CD4-positive, alpha-beta T cell treated with Interleukin-1 beta for 1 hour (primary cell): ENCODE data around the gene CACNG1.

Experiments used
- DNase-seq, 2 donors: peaks; one replicate each; pipeline ENCODE4 v3.0.0-alpha.2; 2020 to 2022

Gene CACNG1

GRCh38 chr17:67044016-67044772 lies at the start of gene CACNG1:
Gene CACNG1 (plus strand): TSS chr17:67044554. CDS start chr17:67044661, 107 bp downstream.
- no peak for DNase-seq

GRCh38 chr17:66994930-66995535 lies 49.3 kb upstream of the CACNG1 start:
- no peak for DNase-seq

GRCh38 chr17:66995944-66996343 lies 48.4 kb upstream of the CACNG1 start:
- no peak for DNase-seq

DNA sequence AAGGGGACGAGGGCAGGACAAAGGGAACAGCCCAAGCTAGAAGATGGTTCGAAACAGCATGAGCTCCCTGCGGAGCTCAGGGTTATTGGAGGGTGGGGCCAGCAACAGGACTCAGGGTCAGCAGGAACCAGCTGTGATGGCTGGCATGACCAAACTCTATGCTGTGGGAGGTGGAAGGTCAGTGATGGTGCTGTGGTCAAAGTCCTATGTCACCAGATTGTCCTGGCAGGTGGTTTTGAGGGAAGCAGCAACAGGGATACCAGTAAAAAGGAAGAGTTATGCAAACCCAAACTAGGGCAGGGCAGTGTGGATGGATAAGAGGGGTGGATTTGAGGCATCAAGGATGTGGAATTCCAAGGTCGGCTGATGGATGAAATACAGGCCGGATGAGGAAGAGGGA lies 47.4 kb upstream of the CACNG1 start:
- no peak for DNase-seq

- DNase-seq, result no peak
Observed at GRCh38 chr17:67003231-67003630, 41.1 kb upstream of the CACNG1 start.

DNA sequence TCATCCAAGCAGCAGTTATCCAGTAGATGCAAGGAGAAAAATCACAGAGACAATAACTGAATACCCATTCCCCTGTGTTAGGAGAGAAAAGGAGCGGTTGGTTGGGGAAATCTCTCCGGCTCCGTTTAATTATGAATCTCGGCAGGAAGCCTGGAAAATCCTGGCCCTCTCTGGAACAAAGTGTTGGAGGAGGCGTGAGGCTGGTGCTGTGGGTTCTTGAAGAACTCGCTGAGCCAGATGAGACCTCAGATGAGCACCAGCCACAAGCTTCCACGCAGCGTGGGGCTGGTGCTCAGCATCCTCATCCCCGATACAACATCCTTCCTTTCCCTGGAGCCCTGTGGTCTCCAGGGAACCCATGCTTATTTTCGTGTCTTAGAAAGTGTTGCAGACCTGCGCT lies 40.2 kb upstream of the CACNG1 start:
- no peak for DNase-seq

DNA sequence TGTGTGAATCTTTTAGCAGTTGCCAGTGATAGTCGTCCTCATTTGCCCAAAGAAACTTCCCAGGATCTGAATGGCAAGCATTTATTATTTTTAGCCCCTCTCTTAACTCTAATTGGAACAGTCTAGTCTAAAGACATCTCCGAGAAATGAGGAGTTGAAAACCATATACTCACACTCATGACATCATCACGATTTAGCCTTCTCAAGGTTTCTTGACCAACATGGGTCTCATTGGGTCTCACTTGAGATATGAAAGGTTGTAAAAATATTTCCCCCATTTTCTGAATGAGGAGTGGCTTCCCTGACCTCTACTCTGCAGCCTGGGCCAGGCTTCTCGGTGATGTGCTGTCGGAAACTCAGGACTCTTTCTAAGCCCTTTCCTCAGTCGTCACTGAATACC lies 37.1 kb upstream of the CACNG1 start:
- no peak for DNase-seq

- no peak for DNase-seq
Observed at GRCh38 chr17:67008101-67008500, 36.3 kb upstream of the CACNG1 start.

- DNase-seq, result no peak
Observed at GRCh38 chr17:67011527-67012175, 32.7 kb upstream of the CACNG1 start.

DNA sequence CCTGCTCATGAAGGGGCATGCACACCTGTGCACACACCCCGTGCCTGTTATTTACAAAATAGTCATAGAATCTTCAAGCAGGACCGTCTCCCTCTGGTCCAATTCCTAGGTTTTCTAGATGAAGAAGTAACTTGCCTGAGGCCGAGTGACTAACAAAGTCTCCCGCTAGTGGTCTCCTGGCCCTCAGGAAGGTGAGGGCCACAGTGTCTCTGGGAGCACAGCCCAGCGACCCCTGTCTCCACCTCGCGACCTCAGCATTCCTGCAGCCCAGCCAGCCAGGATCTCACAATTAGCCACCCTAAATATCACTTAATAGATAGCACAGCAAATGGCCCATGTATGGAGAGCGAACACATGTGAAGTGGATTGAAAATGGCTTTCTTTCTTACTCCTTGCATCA lies 30.5 kb upstream of the CACNG1 start:
- DNase-seq, result no peak

GRCh38 chr17:67015001-67015400 lies 29.4 kb upstream of the CACNG1 start:
- no peak for DNase-seq

GRCh38 chr17:67016039-67016762 lies 28.2 kb upstream of the CACNG1 start:
- DNase-seq, result no peak

- DNase-seq, result no peak
Observed at GRCh38 chr17:67017910-67018309, 26.4 kb upstream of the CACNG1 start.

GRCh38 chr17:67018471-67019434 lies 25.6 kb upstream of the CACNG1 start:
- DNase-seq, result no peak

GRCh38 chr17:67019809-67020208 lies 24.5 kb upstream of the CACNG1 start:
- no peak for DNase-seq

DNA sequence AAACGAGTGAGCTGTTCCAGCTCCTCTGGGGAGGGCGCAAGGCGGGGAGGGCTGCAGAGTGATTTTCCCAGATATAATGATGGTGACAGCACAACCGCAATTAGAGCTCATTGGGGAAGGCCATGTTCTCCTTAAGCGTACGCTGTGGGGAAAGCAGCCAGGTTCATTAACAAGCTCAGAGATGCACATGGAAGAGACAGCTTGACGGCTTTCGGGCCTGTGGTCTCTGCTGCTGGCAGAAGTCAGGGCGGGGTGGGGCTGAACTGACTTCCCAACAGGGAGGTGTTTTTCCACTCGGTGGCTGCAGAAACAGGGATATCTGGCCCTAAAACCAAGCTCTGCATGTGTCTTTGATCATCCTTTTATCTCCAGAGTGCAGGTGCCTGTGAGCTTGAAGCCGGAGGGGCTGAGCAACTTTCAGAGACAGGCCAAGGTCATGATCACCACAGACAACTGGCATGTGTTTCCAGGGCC lies 24.0 kb upstream of the CACNG1 start:
- DNase-seq, result no peak

GRCh38 chr17:67021196-67021595 lies 23.2 kb upstream of the CACNG1 start:
- DNase-seq, result no peak

DNA sequence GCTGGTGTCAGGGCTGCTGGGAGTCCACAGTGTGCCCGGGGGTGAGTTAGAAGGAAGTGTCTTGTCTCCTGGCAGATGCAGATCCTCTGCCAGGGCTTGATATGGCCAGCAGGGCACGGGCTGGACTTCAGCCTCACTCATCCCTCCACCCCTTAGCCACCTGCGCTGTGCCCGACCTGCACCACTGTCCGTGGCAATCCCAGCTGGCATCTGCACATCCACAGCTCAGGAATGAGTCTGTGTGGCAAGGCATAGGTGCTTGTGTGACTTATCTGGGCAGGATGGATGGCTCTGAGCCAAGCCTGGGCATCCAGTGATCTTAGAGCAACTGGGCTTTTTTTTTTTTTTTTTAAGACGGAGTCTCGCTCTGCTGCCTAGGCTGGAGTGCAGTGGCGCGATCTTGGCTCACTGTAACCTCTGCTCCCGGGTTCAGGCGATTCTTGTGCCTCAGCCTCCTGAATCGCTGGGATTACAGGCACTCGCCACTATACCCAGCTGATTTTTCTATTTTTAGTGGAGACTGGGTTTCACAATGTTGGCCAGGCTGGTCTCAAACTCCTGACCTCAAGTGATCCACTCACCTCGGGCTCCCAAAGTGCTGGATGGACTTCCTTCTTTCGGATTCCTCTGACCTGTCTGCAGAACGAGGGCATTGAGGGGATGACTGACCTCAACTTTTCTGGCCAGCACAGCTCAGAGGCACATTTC lies 22.5 kb upstream of the CACNG1 start:
- DNase-seq, result no peak

- DNase-seq, result no peak
Observed at GRCh38 chr17:67022451-67022810, 21.9 kb upstream of the CACNG1 start.

- no peak for DNase-seq
Observed at GRCh38 chr17:67024736-67025135, 19.6 kb upstream of the CACNG1 start.

- DNase-seq, result no peak
Observed at GRCh38 chr17:67025216-67025792, 19.1 kb upstream of the CACNG1 start.
